Neuron (in vitro differentiated cells): ENCODE measurements around the gene ARHGAP15.

Experiments used
- H2AFZ ChIP-seq: one replicate; pipeline ENCODE4 v1.6.1; 2013; ENCODE audit warnings: low read depth, mild to moderate bottlenecking, inconsistent platforms, low read length, moderate library complexity
- H3K27me3 ChIP-seq: one replicate; pipeline ENCODE4 v1.6.1; 2013; ENCODE audit warnings: low read length; ENCODE audit not compliant: insufficient read depth
- H3K36me3 ChIP-seq: one replicate; pipeline ENCODE4 v1.6.1; 2013; ENCODE audit warnings: low read length; ENCODE audit not compliant: insufficient read depth
- H3K4me1 ChIP-seq: one replicate; pipeline ENCODE4 v1.6.1; 2013; ENCODE audit warnings: low read length; ENCODE audit not compliant: insufficient read depth
- H3K4me3 ChIP-seq: 2 replicates; pipeline ENCODE4 v1.5.1; 2013; ENCODE audit warnings: mild to moderate bottlenecking, low read length, moderate library complexity
- H3K9me3 ChIP-seq: one replicate; pipeline ENCODE4 v1.6.1; 2013; ENCODE audit warnings: low read length

The ARHGAP15 gene

DNA sequence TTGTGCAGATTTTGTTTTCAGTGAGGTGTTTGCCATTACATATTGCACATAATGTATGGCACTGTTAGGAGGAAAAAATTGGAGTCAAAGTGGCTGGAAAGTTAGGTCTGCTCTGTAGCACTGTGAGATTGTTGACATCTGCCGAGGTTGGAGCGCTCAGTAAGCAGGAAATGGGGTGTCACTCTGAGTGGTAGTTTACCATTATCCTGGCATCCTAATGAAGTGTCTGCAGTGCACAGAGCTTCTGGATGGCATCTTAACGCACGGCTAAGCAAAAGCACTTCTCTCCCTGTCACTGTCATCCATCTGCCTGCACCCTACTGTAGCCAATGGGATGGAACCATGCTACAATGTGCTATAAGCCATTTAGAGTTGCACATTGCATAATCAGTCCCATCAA is 561.9 kb downstream of the ARHGAP15 start:
- Histone ChIP-seq H3K4me3 (no peak overlapping the region), H3K27me3 (no peaks in the 10 kb centered on the region), H2AFZ (no peak overlapping the region), H3K36me3 (no peaks in the 10 kb centered on the region), H3K4me1 (no peaks in the 10 kb centered on the region), H3K9me3 (no peaks in the 10 kb centered on the region)

DNA sequence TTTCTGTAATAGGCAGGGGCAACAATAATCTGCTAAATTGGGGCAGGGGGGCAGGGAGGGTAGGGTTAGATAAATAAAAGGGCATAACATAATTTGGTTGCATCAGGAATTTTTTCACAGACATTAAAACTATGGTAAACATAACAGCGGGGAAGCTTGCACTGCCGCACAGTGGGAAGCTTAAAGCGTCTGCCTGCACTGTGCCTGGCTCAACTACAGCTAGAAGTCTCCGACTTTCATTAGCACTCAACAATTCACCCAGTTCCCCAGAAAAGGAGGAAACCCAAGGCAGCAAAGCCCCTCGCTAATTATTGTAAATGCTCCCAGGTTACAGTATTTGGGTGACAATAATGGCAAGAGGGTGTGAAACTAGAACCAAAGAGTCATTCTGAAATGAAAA is 562.9 kb downstream of the ARHGAP15 start:
- Histone ChIP-seq H3K9me3 (no peaks in the 10 kb centered on the region), H3K27me3 (no peaks in the 10 kb centered on the region), H2AFZ (no peak overlapping the region), H3K36me3 (no peaks in the 10 kb centered on the region), H3K4me3 (no peak overlapping the region), H3K4me1 (no peaks in the 10 kb centered on the region)

DNA sequence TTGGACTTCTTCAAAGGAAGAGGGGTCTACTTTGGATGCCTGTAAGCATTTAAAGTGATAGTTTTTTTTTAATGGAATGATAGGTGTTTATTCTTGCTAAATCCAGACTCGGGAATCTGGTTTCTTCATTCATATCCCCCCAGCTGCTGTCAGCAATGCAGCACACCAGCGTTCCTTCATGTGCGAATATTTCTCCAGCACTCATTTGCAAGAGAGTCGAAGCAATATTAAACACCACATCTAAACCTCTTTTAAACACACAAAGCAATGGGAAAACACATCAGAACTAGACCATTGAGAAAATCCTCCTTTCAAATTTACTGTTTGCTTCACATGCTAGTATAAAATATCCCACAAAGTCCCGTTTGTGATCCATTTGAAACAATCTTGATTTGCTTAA is 563.7 kb downstream of the ARHGAP15 start:
- H3K4me3 ChIP-seq: no peak overlapping the region
- no peaks in the 10 kb centered on the region for H3K27me3 ChIP-seq
- H3K4me1 ChIP-seq: no peaks in the 10 kb centered on the region
- no peaks in the 10 kb centered on the region for H3K36me3 ChIP-seq
- H3K9me3 ChIP-seq: no peaks in the 10 kb centered on the region
- no peak overlapping the region for H2AFZ ChIP-seq

DNA sequence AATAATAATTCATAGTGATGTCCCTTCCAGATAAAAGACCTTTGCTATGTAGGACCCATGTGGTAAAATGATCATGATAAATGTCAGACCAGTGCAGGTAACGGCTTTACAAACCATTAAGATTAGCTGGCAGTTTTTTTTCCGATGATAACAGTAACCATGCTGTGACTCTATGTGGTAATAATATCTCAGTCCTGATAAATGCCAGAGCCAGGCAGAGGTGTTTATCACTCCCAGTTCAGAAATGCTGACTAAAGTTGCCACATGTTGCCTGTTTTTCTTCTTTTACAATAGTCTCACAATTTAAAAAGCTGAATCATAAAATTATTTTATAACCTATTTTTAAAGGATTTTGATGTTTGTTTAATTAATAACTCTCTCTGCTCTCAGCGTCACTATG is 565.1 kb downstream of the ARHGAP15 start:
- Histone ChIP-seq H3K4me1 (no peaks in the 10 kb centered on the region), H3K27me3 (no peaks in the 10 kb centered on the region), H2AFZ (no peak overlapping the region), H3K36me3 (no peaks in the 10 kb centered on the region), H3K9me3 (no peaks in the 10 kb centered on the region), H3K4me3 (no peak overlapping the region)

DNA sequence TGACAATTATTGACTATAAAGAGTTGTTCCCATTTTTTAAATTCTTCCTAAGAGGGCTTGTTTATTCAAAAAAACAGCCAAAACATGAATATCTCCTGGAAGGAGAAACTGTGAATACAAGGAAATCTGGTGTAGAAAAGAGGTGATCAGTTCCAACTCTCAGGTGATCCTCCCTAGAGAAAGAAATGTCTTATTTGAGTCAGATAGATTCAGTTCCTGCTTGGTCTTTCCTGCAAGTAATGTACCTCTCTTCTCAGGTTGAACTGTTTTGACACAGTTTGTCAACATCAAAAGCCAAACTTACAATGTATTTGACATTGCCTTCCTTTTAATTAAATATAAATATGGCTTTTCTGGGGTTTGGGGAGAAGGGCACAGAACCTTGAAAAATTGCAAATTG is 567.4 kb downstream of the ARHGAP15 start:
- no peaks in the 10 kb centered on the region for H3K36me3 ChIP-seq
- no peaks in the 10 kb centered on the region for H3K4me1 ChIP-seq
- H3K9me3 ChIP-seq: no peaks in the 10 kb centered on the region
- H2AFZ ChIP-seq: no peak overlapping the region
- H3K27me3 ChIP-seq: no peaks in the 10 kb centered on the region
- no peak overlapping the region for H3K4me3 ChIP-seq

DNA sequence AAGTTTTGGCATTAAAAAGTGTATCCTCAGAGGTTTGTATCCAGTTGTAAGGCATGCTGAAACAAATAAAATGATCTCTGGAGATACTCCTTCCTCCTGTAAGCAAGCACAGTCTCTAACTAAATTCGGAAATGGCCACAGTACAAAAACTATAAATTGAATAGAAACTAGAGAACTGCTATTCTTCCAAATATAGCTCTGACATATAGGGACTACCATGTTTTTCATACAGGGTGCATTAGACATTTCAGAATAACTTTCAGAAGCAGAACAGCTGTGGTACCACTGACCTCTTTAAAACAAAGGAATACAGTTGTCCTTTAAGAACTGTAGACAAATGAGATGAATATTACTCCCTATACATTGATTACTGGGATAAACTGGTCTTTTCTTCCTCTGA is 568.5 kb downstream of the ARHGAP15 start:
- H3K27me3 ChIP-seq: no peaks in the 10 kb centered on the region
- no peaks in the 10 kb centered on the region for H3K9me3 ChIP-seq
- H3K36me3 ChIP-seq: no peaks in the 10 kb centered on the region
- no peaks in the 10 kb centered on the region for H3K4me1 ChIP-seq
- H2AFZ ChIP-seq: no peak overlapping the region
- no peak overlapping the region for H3K4me3 ChIP-seq

DNA sequence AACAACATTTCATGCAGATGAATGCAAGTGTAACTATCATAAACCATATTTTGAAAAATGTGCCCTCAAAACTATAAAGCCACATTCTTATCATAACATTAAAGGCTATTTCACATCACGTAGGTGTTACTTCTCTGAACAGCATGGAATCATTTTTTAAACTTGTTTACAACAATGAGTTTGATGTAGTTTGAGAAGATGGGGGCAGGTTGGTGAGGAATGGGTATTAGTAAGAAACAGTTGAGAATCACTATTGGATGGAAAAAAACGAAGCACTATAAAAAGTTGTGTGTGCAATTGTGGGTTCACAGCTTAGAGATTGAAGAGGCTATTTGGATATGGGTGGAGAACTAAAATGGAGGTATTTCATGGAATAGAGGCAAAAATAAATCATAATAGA is 569.1 kb downstream of the ARHGAP15 start:
- Histone ChIP-seq H3K4me1 (no peaks in the 10 kb centered on the region), H2AFZ (no peak overlapping the region), H3K9me3 (no peaks in the 10 kb centered on the region), H3K27me3 (no peaks in the 10 kb centered on the region), H3K4me3 (no peak overlapping the region), H3K36me3 (no peaks in the 10 kb centered on the region)

DNA sequence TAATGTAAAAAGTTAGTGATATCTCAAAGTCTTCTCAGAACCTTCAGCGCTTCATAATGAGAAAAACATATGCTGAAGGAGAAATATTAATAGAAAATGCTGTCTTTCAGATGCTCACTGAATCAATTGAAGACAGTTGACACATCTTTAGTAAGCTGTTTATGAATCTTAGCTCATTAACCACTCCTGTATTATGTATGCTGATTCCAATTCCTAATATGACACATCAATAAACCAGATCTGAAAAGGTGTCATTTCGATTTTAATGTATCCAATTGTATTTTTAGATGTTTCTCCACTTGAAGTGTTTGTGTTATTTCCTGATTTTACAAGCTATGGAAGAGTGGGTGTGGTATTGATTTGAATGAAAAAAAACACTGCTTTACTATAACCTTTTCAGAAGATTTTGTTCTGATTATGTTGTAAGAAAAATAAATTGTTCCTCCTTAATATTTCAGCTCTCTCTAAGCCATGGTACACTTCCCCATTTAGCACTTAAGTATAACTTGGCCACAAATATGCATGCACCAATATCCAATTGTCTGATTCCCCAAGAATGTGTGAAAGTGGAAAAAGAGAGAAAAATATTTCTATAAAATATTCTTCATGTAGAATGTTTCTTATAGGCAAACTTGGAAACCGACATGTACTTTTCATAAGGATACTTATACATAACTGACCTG is 569.8 kb downstream of the ARHGAP15 start:
- H3K9me3 ChIP-seq: no peaks in the 10 kb centered on the region
- H3K4me1 ChIP-seq: no peaks in the 10 kb centered on the region
- no peak overlapping the region for H3K4me3 ChIP-seq
- H3K36me3 ChIP-seq: no peaks in the 10 kb centered on the region
- H2AFZ ChIP-seq: no peak overlapping the region
- H3K27me3 ChIP-seq: no peaks in the 10 kb centered on the region

DNA sequence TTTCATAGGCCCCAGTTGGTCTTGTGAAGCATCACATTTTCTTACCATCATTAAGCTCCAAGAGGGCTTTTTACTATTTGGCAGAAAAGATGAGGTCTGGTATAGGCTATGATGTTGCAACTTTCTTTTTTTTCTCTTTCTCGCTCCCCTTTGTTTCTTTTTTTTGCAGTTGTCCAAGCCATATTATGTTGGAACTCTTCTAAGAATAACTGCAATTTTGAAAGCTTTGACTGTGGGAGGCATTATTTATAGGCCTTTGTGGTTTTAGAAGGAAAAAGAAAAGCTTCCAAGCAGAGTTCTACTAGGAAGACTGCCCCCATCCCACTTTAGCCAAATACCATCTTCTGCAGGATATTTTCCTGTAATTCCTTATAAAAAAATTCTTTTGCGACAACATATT is 571.6 kb downstream of the ARHGAP15 start:
- Histone ChIP-seq H3K9me3 (no peaks in the 10 kb centered on the region), H3K4me1 (no peaks in the 10 kb centered on the region), H3K4me3 (no peak overlapping the region), H3K27me3 (no peaks in the 10 kb centered on the region), H3K36me3 (no peaks in the 10 kb centered on the region), H2AFZ (no peak overlapping the region)

DNA sequence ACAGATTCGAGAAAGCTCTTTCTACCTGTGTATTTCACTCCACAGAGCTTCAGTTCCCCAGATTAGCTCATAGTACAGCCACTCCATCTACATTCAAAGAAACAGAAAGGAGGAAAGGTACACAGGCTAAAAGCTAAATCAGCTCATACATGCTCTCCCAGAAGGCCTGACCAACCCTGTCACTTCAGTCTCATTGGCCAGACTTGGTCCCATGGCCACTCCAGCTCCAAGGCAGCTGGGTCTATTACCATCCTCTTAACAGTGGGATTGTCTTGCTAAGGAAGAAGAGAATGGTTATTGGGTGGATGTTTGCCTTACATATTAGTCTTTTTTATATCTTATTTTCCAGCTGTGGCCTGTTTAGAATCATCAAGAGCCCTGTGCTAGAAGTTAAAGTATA is 572.6 kb downstream of the ARHGAP15 start:
- H3K36me3 ChIP-seq: no peaks in the 10 kb centered on the region
- no peaks in the 10 kb centered on the region for H3K9me3 ChIP-seq
- no peaks in the 10 kb centered on the region for H3K4me1 ChIP-seq
- no peak overlapping the region for H2AFZ ChIP-seq
- H3K27me3 ChIP-seq: no peaks in the 10 kb centered on the region
- H3K4me3 ChIP-seq: no peak overlapping the region

DNA sequence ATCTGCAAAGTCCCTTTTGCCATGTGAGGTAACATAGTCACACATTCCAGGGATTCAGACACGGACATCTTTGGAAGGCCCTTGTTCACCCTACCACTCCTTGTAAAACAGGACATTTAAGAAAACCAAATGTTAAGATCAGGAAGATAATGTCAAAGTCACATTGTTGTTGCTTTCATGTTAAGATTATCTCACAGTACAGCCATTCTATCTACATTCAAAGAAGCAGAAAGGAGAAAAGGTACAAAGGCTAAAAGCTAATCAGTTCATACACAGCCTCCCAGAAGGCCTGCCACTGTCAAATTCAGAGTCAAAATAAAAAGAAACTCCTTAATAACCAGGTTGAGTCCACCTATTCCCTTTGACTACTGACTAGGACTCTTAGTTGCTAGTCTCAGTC is 573.7 kb downstream of the ARHGAP15 start:
- no peaks in the 10 kb centered on the region for H3K9me3 ChIP-seq
- no peaks in the 10 kb centered on the region for H3K36me3 ChIP-seq
- H3K4me3 ChIP-seq: no peak overlapping the region
- no peak overlapping the region for H2AFZ ChIP-seq
- H3K27me3 ChIP-seq: no peaks in the 10 kb centered on the region
- H3K4me1 ChIP-seq: no peaks in the 10 kb centered on the region

DNA sequence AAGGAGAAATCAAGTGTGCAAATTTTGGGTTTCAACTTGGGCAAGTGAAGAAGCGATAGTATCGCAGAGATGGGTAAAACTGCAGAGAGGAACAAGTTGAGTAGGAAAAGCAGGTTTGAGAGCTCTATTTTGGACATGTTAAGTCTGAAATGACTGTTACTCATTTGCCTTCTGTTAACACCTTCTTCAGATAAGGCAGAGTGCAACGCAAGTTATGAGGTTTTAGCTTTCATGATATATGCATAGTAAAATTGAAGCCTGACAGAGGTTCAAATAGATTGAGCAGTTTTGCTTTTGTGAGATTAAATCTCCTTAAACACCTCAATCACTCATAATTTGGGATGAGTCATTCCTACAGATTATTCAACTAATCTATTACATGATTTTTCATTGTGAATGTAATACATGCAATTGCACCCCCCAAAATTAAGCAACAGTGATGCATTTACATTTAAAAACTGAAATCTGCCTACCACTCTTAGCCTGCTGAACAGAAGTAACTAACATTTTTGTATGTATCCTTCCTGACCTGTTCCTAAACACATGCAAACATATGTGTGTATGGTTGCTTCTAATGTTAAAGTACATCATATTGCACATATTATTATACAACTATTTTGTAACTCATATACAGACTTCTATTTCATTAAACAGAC is 575.4 kb downstream of the ARHGAP15 start:
- H3K4me3 ChIP-seq: no peak overlapping the region
- H3K36me3 ChIP-seq: no peaks in the 10 kb centered on the region
- no peaks in the 10 kb centered on the region for H3K4me1 ChIP-seq
- no peaks in the 10 kb centered on the region for H3K9me3 ChIP-seq
- H2AFZ ChIP-seq: no peak overlapping the region
- no peaks in the 10 kb centered on the region for H3K27me3 ChIP-seq

DNA sequence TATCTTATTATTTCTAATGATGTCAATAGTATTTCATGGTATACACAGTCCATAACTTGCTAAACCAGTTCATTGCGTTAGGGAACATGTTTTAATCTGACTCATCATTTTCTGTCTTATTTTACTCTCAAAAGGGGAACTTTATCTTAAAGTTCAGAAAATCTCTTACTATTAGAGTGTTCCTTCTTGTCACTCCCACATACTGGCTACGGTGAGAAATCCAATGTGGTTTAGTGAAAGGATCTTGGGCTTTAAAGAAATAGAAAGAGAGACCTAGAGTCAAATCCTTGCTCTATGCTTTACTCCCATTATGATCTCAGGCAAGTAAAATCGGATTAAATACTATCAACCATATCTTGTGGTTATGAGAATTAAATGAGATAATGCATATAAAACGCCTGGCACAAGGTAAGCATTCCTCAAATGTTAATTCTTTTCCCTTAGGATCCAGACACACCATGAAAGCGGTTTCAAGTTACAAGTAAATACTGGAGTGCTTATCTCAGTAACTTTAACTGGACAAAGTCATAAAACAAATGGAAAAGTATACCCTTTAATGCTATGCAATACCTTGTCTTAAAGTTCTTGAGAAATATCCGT is 576.0 kb downstream of the ARHGAP15 start:
- no peak overlapping the region for H3K4me3 ChIP-seq
- no peaks in the 10 kb centered on the region for H3K4me1 ChIP-seq

More for the DNA sequence above, 576.0 kb downstream of the ARHGAP15 start:
- Histone ChIP-seq H3K27me3 (no peaks in the 10 kb centered on the region), H3K36me3 (no peaks in the 10 kb centered on the region), H3K9me3 (no peaks in the 10 kb centered on the region), H2AFZ (no peak overlapping the region)
